ENCODE results near the gene PCCB.

DNA sequence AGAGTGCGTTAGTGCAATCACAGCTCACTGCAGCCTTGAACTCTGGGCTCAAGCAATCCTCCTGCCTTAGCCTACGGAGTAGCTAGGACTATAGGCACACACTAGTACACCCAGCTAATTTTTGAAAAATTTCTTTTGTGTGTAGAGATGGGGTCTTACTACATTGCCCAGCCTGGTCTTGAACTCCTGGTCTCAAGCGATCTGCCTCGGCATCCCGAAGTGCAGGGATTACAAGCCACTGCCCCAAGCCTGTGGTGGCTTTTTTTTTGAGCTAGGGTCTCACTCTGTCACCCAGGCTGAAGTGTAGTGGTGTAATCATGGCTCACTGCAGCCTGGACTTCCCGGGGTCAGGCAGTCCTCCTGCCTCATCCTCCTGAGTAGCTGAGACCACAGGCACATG lies 17.1 kb downstream of the PCCB start:
- TF ChIP-seq CTCF (IDR thresholded peaks at IDR 0.05) (no peak), POLR2A (IDR thresholded peaks at IDR 0.05) (no peak)

All from thyroid gland (tissue), 4 donors.